ENCODE measurements around the gene OSTF1.

OSTF1 gene

DNA sequence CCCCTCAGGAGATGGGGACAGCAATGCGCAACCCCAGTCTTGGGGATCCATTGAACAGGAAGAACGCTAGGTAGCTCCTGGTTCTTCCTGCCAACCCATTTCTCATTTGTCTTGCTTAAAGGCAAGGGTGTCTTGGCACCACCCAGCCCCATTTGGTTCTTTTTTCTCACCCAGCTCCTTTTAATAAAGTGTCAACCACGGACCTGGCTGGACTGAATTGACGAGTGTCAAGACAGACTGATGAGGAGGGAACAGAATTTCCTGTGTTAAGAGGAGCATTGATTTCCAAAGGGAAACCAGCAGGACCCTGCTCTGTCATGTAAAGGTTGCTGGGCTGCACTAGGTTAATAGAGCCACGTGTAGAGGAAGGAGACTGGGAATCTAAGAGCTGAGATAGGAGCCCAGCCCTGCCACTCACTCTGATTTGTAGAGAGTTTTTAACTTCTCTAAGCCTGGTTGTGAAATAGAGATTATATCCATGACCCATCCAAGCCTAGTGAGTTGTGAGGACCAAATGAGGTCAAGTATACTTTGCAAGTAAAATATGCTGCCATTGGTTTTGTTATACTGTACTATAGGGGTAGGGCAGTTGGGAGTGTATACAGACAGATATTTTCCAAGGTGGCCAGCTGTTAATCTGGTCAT is 33.7 kb downstream of the OSTF1 start:
- DNase-seq (ENCODE audit: low read depth) = no peak

DNA sequence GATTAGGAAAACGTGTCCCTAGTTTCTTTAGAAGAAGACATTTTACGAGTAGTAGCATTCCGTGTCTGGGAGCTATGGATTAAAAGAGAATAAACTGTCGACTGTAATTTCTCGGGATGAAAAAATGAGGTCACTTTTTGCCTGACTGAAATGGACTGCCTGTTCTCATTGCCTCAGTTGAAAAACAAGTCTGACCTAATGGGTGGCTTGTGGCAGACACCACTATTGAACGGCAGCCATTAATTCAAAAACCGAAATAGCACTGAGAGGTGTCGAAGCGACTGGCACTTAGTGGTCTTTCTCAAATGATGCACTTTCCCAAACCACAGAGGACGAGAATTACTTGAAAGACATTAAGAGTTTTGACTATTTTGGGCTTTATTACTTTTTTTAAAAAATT is 35.4 kb downstream of the OSTF1 start:
- no peak for DNase-seq (ENCODE audit: low read depth)

DNA sequence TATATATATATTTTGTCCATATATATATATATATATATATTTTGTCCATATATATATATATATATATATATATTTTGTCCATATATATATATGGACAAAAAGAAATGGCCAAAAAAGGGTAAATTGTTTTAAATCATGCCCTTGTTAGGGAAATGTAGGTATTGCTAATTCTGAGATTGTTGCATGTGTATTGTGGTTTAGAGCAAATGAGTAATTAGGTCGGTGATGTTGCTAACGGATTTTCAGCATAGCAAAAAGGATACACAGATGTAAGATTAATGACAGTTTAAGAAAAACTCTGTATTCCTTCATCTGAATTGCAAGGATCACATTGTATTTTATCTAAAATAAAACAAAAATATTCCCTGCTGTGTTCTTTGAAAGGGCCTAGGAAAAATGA is 40.2 kb downstream of the OSTF1 start:
- DNase-seq (ENCODE audit: low read depth) = no peak

DNA sequence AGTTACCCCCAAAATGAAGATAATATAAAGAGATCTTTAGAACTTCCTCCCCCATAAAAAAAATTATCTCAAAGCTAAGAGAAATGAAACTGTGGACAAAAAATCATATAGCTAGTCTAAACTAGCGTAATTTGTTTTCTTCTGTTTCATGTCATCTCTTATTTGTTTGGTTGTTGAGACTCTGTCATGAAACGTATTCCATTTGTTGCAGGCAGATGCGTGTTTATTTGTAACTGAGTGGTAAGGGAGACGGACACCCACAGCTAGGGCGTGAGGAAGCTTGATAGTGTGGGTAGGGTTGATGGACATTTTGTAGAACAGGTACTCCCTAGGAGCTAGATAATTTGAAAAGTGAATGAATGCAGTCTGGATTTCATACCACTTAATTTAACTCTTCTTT is 41.9 kb downstream of the OSTF1 start:
- DNase-seq (ENCODE audit: low read depth) = no peak

DNA sequence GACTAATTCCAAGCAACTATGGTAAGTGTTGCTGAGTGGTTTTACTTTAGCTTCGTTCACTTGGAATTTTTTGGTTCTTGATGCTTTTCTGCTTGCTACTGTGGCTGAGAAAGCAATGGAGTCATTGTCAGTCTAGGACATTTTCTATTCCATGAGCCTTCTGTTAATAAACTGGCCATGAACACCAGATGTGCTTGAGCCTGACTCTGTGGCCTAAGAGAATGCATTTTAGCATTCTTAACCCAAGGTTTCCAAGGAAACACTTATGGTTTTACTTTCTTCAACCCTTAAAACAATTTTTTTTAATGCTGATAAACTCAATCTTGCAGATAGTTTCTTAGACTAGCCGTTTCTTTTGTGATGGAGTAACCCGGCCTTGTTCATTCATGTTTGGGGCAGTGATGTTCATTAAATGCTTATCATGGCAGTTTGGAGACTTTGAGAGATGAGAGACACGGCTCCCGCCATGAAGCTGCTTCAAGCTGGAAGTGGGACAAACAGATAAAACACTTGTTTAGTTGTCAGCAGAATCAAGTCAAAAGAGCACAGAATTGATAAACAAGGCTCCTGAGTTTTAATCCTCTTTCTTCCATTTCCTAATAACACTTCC is 42.4 kb downstream of the OSTF1 start:
- no peak for DNase-seq (ENCODE audit: low read depth)

DNA sequence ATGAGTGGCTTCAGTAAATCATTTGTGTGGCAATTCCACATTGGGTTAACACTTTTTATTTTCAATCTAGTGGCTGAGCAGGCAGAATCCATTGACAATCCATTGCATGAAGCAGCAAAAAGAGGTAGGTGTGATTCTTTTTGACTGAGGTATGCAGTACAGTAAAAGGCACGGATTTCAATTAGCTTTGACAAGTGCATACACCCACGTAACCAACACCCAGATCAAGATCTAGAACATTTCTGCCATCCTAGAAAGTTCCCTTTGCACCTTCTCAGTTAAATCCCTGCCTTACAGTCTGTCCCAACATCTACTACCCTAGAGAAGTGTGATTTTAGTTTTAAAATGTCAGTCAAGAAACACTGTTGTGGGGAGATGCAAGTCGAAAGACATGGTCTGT is 43.4 kb downstream of the OSTF1 start:
- no peak for DNase-seq (ENCODE audit: low read depth)

DNA sequence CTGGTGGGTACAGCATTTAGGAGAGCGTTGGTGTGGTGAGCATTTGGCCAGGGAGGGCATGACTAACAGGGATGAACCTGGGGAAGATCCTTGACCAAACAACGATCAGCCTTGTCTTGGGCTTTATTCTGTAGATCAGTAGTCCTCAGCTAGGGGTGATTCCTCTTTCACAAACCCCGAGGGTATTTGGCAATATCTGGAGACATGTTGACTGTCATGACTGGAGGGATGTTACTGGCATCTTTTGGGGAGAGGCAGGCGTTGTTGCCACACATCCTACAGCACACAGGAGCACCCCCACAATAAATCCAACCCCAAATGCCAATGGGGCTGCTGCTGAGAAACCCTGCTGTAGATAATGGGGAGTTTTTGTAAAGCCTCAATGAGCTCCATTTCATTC is 43.9 kb downstream of the OSTF1 start:
- DNase-seq (ENCODE audit: low read depth) = no peak

DNA sequence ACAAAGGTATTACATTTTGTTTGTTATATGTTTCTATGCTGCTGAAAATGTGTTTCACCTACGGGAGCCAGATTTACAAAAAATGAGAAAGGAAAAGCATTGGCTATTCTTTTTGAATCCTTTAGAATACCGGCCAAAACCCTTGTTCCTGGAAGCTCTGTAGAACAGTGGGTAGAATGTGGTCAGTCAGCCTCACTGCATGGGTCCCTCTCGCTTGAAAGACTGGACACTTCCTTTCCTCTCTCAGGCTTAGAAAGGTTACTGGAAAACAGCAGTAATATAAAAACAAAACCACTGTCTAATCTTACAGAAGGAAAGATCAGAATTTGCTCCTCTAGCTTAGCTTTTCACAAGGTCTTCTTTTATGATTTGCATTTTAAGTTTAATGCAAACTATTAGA is 45.1 kb downstream of the OSTF1 start:
- DNase-seq (ENCODE audit: low read depth) = no peak

DNA sequence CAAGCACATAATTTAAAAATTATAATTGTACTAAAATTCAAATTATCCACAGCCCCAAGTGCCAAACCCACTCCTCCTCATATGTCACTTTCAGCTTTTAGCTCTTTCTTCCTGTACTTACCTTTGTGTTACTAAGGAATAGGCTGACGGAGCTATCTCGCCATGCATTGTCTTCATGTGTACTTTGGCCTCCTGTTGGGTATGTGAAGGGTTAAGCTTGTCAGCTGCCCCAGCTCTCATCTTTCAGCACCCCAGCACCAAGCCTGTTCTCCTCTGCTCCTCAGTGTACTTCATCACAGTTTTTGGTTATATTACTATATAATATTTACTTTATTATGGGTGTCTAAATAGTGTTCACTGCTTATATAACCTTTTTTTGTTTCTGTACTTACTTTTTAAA is 46.2 kb downstream of the OSTF1 start:
- no peak for DNase-seq (ENCODE audit: low read depth)

DNA sequence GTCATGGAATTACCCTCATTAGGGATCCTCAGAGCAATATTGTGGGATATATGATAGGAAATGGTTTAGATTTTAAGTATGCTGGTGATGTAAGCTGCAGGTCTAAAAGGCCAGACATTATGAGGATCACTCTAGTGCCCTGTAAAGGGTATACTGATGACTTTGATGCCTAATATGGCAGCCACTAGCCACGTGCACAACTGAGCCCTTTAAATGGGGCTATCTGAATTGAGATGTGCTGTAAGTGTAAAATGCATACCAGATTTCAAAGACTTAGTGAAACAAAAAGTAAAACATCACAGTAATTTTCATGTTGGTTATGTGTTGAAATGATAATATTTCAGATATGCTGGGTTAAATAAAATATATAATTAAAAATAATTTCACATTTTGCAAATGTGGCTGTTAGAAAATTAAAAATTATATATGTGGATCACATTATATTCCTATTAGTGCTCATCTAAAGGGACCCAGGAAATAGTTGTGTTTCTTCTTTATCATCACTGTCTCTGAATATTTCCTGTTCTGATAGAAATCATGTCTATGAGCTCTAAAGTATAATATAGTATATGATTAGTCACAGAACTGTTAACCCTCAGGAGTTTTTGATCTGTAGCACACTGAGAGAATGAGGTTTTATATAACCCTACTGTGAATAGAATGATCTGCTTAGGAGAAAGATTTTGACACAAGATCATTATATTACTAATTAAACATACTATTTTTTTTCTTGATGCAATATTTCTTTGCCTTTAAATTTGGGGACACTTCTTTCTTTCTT is 50.1 kb downstream of the OSTF1 start:
- DNase-seq (ENCODE audit: low read depth) = no peak

DNA sequence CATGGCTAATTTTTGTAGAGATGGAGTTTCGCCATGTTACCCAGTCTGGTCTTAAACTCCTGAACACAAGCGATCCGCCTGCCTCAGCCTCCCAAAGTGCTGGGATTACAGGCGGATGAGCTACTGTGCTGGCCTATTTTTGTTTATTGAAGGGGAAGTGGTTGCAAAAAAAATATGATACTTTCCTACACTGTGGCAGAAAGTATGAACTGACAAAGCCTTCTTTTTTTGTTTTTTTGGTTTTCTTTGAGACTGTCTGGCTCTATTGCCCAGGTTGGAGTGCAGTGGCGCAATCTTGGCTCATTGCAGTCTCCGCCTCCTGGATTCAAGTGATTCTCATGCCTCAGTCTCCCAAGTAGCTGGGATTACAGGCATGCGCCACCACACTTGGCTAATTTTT is 50.9 kb downstream of the OSTF1 start:
- DNase-seq (ENCODE audit: low read depth) = no peak

DNA sequence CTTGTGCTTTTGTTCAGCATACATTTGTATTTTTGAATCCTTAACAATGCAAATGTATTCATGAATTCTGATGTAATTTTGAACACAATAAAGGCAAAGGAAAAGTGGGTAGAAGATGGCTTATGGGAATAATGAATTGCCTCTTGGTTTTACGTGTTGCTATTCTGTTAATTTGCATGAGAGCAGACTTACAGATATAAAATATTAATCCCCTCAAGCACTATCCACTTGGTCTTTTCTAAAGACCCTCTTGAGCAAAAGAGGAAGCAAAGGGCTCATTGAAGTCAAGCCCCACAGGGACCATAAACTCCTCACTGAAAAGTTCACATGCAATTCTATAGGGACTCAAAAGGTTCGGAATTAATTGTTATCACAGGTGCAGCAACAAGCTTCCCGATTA is 51.9 kb downstream of the OSTF1 start:
- DNase-seq (ENCODE audit: low read depth) = no peak

DNA sequence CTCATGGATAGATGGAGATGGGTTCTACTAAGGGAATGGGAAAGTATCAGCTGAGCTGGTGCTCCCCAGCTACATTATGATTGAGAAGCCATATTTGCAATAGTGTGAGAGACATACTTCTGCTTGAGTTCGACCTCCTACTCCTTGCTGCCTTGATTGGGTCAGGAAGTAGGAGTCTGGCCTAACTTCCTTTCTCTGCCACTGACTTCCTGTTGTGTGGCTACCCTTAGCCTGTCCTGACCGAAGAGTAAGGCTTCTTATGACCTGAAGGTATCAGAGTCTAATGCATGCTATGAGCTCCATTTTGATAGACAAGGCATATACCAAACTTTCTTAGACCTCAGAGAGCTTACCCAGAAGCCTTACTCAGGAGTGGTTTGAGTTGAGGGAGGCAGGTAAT is 53.9 kb downstream of the OSTF1 start:
- no peak for DNase-seq (ENCODE audit: low read depth)

DNA sequence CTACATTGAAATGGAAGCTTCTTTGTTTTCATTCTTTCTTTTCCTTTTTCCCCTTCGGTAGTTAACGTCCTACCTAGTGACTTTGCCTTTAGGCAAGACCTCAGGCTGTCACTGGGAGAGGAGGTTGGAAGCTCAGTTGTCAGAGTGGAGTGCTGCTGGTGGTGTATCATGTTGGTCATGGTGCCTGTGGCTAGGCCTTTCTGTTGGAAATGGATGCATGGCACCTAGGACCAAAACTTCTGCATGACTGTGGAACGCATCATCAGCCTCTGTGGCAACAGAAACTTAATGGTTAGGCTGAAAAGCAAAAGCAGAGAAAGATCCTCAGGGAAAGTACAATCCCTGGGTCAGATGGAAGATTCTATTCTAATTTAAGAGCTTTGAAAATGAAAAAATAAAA is 57.9 kb downstream of the OSTF1 start:
- DNase-seq (ENCODE audit: low read depth) = no peak

DNA sequence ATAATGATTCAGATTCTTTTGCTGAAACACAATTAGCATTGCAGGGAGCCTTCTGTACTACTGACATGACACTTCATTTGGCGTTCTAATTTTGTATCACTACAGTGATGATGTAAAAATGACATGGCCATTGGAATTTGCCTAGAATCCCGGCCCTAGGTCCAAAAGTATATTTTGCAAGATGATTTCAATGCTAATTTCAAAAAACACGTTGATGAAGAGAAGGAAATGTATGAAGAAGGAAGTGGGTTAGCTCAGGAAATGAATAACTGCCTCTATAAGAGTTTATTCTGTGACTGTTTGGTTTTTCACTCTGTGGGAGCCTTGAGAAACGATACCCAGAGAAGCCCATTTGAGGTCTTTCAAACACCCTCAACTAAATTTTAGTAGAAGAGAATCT is 59.3 kb downstream of the OSTF1 start:
- DNase-seq (ENCODE audit: low read depth) = no peak

DNA sequence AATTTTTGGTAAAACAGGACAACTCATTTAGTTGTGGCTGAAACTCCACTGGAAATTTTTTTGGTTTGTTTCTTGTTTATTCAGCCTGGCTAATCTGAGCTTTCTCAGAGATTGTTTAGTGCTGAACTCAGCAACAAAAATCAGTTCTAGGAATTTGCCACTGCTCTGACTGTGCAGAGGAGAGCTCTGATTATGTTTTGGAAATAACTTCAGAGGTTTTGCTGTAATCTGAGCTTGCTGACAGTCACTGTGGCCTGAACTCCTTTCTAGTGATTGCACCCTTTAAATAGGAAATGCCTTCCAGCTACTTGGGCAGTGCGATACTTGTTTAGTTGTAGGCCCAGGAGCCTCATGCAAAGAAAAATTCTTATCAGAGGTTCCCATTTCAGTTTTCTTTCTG is 60.2 kb downstream of the OSTF1 start:
- no peak for DNase-seq (ENCODE audit: low read depth)

DNA sequence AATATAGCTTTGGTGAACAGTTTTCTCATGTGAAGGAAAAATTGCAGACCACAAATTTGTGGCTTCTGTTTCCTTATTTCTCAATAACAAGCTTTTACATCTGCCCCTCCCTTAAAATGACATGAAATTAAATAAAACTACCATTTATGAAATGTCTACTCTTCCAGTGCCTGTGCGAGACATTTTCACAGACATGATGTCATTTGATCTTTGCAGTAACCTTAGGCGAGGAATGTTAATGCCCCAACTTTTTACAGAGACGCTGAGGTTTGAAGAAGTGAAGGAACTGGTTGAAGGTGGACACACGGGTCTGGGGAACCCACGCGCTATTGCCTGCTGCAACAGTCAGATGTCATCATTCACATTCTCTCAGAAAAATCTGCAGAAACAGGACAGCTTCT is 61.5 kb downstream of the OSTF1 start:
- DNase-seq (ENCODE audit: low read depth) = no peak

DNA sequence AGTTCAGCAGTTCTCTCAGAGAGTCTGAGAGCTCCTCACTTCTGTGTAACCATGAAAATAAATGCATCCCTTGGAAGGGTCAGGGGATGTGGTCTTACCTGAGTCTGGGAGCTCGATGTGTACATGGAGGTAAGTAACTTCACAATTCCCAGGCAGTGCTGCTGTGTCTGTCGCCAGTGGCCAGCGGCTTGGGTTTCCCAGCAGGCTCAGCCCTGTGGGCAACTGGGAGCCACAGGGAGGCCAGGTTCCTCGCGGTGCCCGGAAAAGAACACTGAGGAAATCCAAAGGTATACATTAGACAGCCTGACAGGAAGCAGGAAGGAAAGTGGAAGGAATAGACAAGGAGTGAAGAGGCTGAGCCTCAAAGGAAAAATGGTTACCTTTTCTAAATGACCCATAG is 62.2 kb downstream of the OSTF1 start:
- DNase-seq (ENCODE audit: low read depth) = no peak

DNA sequence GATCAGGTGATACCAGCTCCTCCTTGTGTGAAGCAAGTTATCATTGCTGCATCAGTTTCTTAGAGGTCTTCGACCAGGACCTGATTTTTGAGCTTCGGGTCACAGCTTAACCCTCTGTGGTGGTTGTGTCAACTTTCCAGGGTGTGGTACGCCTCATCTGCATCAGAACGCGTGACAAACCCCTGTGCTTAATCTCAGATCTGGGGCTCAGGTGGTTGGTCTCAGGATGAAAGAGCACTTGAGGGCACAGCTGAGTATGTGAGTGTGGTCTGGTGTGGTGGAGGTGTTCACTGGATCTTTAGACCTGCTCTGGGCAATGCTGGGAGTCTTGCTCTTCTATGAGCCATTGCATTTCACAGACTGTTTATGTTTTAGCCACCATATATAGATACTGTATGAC is 64.1 kb downstream of the OSTF1 start:
- peak; percentile 21 for DNase-seq (ENCODE audit: low read depth)

DNA sequence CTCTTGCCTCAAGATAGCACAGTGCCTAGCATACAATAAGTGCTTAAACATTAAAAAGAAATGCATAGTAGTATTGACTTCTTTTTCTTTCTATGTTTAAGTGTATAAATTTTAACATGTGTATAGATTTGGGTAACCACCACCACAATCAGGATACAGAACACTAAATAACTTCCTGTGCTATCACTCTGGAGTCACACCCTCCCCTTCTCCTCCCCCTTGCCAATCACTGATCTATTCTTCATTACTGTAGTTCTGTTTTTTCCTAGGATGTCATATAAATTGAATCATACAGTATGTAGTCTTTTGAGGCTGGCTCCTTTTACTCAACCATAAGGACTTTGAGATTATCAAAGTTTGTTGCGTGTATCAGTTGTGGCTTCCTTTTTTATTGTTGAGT is 68.5 kb downstream of the OSTF1 start:
- no peak for DNase-seq (ENCODE audit: low read depth)

DNA sequence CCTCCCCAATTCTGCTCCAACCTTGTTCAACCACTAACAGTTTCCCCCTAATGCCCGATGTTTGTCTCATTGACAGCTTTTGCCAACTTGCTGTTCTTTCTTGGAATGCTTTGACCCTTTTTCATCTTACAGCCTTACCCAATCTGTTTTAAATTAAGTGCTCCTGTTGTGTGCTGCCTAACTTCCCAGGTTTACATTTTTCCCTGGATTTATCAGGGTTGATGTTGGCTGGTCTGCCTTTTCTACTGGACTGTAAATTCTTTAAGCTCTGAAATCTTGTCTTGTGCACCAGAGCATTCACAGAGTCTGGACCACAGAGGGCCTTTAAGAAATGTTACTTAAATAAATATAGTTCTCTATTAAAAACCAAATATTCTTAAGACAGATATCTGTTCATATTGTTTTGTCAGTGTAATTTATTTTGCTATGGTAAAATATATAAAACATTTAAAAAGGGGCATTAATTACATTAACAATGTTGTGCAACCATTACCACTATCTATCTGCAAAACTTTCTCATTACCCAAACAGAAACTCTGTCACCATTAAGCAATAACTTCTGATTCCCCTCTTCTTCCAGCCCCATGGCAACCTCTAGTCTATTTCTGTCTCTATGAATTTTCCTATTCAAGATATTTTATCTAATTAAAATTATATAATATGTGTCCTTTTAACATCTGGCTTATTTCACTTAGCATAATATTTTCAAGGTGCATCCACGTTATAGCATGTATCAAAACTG is 73.0 kb downstream of the OSTF1 start:
- no peak for DNase-seq (ENCODE audit: low read depth)

DNA sequence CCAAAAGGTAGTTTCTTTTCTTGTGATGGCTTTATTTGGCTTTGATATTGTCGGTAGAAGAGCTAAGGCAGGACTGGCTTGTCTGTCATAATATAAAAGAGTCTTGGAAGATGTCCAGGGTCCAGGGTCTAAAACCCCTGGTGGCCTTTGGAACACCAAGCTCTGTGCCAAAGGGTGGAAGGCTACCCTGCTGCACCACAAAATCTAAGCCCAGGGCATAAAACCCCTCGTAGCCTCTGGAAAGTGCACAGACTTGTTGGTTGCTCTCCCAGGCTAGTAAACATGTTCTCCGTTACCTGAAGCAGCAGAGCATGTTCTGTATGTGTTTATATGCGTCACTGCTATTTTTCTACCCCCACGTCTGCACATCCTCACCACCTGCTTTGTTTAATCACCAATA is 75.5 kb downstream of the OSTF1 start:
- no peak for DNase-seq (ENCODE audit: low read depth)

DNA sequence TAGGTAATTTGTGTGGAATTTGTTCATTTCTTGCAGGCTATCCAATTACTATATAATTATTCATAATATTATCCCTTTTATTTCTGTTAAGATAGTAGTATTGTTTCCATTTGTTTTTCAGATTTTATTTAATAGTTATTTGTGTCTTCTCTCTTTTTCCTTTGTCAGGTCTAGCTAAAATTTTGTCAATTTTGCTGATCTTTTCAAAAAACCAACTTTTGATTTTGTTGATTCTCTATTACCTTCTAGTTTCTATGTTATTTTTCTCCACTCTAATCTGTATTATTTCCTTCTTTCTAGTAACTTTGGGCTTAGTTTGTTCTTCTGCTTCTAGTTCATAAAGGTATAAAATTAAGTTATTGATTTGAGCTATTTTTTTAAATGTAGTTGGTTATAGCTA is 76.3 kb downstream of the OSTF1 start:
- no peak for DNase-seq (ENCODE audit: low read depth)

Measured in stimulated activated CD8-positive, alpha-beta memory T cell treated with anti-CD3 and anti-CD28 coated beads, Interleukin-15, amount 100 ng/mL, for 1 hour (primary cell).